ENCODE data around the gene TTI1.
"Not testable (repeated sequence)": the region's sequence is repeated elsewhere in the genome, so short reads cannot be mapped to it uniquely, and the experiment has no call there.

DNA sequence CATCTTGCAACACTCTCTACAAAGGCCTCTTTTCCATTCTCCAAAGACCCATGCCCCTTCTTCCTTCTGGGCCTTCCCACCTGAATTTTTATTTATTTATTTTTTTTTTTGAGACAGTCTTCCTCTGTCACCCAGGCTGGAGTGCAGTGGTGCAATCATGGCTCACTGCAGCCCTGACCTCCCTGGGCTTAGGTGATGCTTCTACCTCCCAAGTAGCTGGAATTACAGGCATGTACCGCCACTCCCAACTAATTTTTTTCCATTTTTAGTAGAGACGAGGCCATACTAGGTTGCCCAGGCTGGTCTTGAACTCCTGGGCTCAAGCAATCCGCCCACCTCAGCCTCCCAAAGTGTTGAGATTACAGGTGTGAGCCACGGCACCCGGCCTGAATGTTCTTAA lies 23.8 kb downstream of the TTI1 start:
- TF ChIP-seq, protein P1, sequence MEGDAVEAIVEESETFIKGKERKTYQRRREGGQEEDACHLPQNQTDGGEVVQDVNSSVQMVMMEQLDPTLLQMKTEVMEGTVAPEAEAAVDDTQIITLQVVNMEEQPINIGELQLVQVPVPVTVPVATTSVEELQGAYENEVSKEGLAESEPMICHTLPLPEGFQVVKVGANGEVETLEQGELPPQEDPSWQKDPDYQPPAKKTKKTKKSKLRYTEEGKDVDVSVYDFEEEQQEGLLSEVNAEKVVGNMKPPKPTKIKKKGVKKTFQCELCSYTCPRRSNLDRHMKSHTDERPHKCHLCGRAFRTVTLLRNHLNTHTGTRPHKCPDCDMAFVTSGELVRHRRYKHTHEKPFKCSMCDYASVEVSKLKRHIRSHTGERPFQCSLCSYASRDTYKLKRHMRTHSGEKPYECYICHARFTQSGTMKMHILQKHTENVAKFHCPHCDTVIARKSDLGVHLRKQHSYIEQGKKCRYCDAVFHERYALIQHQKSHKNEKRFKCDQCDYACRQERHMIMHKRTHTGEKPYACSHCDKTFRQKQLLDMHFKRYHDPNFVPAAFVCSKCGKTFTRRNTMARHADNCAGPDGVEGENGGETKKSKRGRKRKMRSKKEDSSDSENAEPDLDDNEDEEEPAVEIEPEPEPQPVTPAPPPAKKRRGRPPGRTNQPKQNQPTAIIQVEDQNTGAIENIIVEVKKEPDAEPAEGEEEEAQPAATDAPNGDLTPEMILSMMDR (IDR thresholded peaks at IDR 0.05): not testable (repeated sequence)
- not testable (repeated sequence) for TF ChIP-seq POLR2A, EP300 (IDR thresholded peaks at IDR 0.05)

Measured in tibial nerve (tissue), 4 donors.